Upper lobe of left lung (tissue), 4 donors: ENCODE results near the gene NOS1.

Experiments used
- POLR2A ChIP-seq, 4 donors: fragments of 450-650 bp; IDR thresholded peaks; one replicate each; pipeline ENCODE4 v1.5.1; 2016 to 2017; ENCODE audit warnings: antibody characterized with exemption in 4 of 4, mild to moderate bottlenecking in 2 of 4
- POLR2AphosphoS5 ChIP-seq, 2 donors: sonication (generic); formaldehyde crosslinking; IDR thresholded peaks; one replicate each; pipeline ENCODE4 v1.5.1; 2017; ENCODE audit warnings: antibody characterized with exemption in 2 of 2
- TF ChIP-seq, protein P1 (sequence below), 6 experiments: fragments of 450-650 bp in 4 of 6; fragments of 200-600 bp in 2 of 6; sonication (generic) in 2 of 6; IDR thresholded peaks; one replicate each; pipeline ENCODE4 v1.5.1; 2016 to 2019; ENCODE audit warnings: antibody characterized with exemption in 6 of 6

GRCh38 chr12:117241697-117242096 lies 119.7 kb downstream of the NOS1 start:
- TF ChIP-seq, protein P1, sequence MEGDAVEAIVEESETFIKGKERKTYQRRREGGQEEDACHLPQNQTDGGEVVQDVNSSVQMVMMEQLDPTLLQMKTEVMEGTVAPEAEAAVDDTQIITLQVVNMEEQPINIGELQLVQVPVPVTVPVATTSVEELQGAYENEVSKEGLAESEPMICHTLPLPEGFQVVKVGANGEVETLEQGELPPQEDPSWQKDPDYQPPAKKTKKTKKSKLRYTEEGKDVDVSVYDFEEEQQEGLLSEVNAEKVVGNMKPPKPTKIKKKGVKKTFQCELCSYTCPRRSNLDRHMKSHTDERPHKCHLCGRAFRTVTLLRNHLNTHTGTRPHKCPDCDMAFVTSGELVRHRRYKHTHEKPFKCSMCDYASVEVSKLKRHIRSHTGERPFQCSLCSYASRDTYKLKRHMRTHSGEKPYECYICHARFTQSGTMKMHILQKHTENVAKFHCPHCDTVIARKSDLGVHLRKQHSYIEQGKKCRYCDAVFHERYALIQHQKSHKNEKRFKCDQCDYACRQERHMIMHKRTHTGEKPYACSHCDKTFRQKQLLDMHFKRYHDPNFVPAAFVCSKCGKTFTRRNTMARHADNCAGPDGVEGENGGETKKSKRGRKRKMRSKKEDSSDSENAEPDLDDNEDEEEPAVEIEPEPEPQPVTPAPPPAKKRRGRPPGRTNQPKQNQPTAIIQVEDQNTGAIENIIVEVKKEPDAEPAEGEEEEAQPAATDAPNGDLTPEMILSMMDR (IDR thresholded peaks at IDR 0.05): no peak
- no peak for TF ChIP-seq POLR2A (IDR thresholded peaks at IDR 0.05)
- no peak for TF ChIP-seq POLR2AphosphoS5 (IDR thresholded peaks at IDR 0.05)
